HEK293 (cell line): ENCODE data around the gene FAM168B.

Experiments used
- CTCF ChIP-seq: fragments of 450-650 bp; formaldehyde crosslinking; IDR thresholded peaks from 2 replicates; pipeline ENCODE4 v1.5.1; 2016; ENCODE audit warnings: missing biosample characterization, missing genetic modification characterization
- SETDB1 ChIP-seq: IDR thresholded peaks from one replicate; pipeline ENCODE4 v1.6.1; 2017; ENCODE audit warnings: mild to moderate bottlenecking, low read length, moderate library complexity, mixed read lengths; ENCODE audit not compliant: insufficient read length
- WT1 ChIP-seq: fragments of 450-650 bp; formaldehyde crosslinking; IDR thresholded peaks from 2 replicates; pipeline ENCODE4 v1.5.1; 2016; ENCODE audit warnings: missing biosample characterization, missing genetic modification characterization
- ZBTB1 ChIP-seq: fragments of 450-650 bp; formaldehyde crosslinking; IDR thresholded peaks from 2 replicates; pipeline ENCODE4 v1.5.1; 2016; ENCODE audit warnings: missing biosample characterization, missing genetic modification characterization
- ZEB2 ChIP-seq: fragments of 450-650 bp; formaldehyde crosslinking; IDR thresholded peaks from 2 replicates; pipeline ENCODE4 v1.5.1; 2016; ENCODE audit warnings: missing biosample characterization, missing genetic modification characterization
- ZNF24 ChIP-seq: fragments of 450-650 bp; formaldehyde crosslinking; IDR thresholded peaks from 2 replicates; pipeline ENCODE4 v1.5.1; 2016; ENCODE audit warnings: missing biosample characterization, missing genetic modification characterization
- ZNF830 ChIP-seq: fragments of 450-650 bp; IDR thresholded peaks from 2 replicates; pipeline ENCODE4 v1.5.0; 2018; ENCODE audit warnings: missing biosample characterization, missing genetic modification characterization, low read depth, mild to moderate bottlenecking, moderate library complexity
- ZNF837 ChIP-seq: fragments of 450-650 bp; formaldehyde crosslinking; IDR thresholded peaks from 2 replicates; pipeline ENCODE4 v1.5.1; 2016; ENCODE audit warnings: missing biosample characterization, missing genetic modification characterization
- TF ChIP-seq, protein P1 (sequence below): IDR thresholded peaks from 2 replicates; pipeline ENCODE4 v1.6.1; 2011; ENCODE audit warnings: mild to moderate bottlenecking, low read depth, low read length, borderline replicate concordance
- TF ChIP-seq, protein P2 (sequence below): fragments of 450-650 bp; formaldehyde crosslinking; IDR thresholded peaks from 2 replicates; pipeline ENCODE4 v1.5.1; 2017; ENCODE audit warnings: missing biosample characterization, missing genetic modification characterization

- TF ChIP-seq CTCF (no peak), SETDB1 (no peak), ZNF837 (no peak), ZBTB1 (tag by site-specific recombination) (no peak), ZEB2 (tag by site-specific recombination) (no peak), WT1 (tag by site-specific recombination) (no peak), ZNF24 (tag by site-specific recombination) (no peak), ZNF830 (tag by site-specific recombination) (no peak)
- TF ChIP-seq, protein P1, sequence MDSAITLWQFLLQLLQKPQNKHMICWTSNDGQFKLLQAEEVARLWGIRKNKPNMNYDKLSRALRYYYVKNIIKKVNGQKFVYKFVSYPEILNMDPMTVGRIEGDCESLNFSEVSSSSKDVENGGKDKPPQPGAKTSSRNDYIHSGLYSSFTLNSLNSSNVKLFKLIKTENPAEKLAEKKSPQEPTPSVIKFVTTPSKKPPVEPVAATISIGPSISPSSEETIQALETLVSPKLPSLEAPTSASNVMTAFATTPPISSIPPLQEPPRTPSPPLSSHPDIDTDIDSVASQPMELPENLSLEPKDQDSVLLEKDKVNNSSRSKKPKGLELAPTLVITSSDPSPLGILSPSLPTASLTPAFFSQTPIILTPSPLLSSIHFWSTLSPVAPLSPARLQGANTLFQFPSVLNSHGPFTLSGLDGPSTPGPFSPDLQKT, result no peak
- TF ChIP-seq, protein P2, sequence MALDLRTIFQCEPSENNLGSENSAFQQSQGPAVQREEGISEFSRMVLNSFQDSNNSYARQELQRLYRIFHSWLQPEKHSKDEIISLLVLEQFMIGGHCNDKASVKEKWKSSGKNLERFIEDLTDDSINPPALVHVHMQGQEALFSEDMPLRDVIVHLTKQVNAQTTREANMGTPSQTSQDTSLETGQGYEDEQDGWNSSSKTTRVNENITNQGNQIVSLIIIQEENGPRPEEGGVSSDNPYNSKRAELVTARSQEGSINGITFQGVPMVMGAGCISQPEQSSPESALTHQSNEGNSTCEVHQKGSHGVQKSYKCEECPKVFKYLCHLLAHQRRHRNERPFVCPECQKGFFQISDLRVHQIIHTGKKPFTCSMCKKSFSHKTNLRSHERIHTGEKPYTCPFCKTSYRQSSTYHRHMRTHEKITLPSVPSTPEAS (tag by site-specific recombination), result no peak
Observed at GRCh38 chr2:131049150-131049718, 44.0 kb downstream of the FAM168B start.
